GM04504 (cell line): Measurements from ENCODE around the gene TYK2.
A peak's percentile ranks its signal among the peaks of the same experiment; 100 is the strongest.
"Not testable (repeated sequence)": the region's sequence is repeated elsewhere in the genome, so short reads cannot be mapped to it uniquely, and the experiment has no call there.

Source experiments
- DNase-seq: peaks from one replicate; pipeline ENCODE4 v3.0.0-alpha.2; 2012; ENCODE audit warnings: low read depth

TYK2 gene

GRCh38 chr19:10407096-10407495 lies 26.7 kb upstream of the TYK2 start:
- DNase-seq: no peak

- no peak for DNase-seq
These were observed 25.8 kb upstream of the TYK2 start for GRCh38 chr19:10406191-10406590.

GRCh38 chr19:10404888-10405820 lies 24.8 kb upstream of the TYK2 start:
- DNase-seq: no peak

- DNase-seq: peak; percentile 89
These were observed 23.0 kb upstream of the TYK2 start, which contains the start of gene CDC37 for GRCh38 chr19:10403137-10404021. Gene CDC37, minus strand, starts transcription at chr19:10403542. Its CDS starts 63 bp downstream, at chr19:10403479.

- DNase-seq: no peak
These were observed 22.2 kb upstream of the TYK2 start for GRCh38 chr19:10402441-10403038.

GRCh38 chr19:10399878-10400277 lies 19.5 kb upstream of the TYK2 start:
- no peak for DNase-seq

GRCh38 chr19:10399340-10399739 lies 19.0 kb upstream of the TYK2 start:
- DNase-seq: not testable (repeated sequence)

GRCh38 chr19:10398819-10399218 lies 18.4 kb upstream of the TYK2 start:
- DNase-seq: no peak

GRCh38 chr19:10395917-10396316 lies 15.5 kb upstream of the TYK2 start:
- no peak for DNase-seq

GRCh38 chr19:10395436-10395835 lies 15.1 kb upstream of the TYK2 start:
- no peak for DNase-seq

- DNase-seq: no peak
These were observed 14.6 kb upstream of the TYK2 start for GRCh38 chr19:10395003-10395402.

GRCh38 chr19:10393137-10393536 lies 12.8 kb upstream of the TYK2 start:
- DNase-seq: no peak

- no peak for DNase-seq
These were observed 11.7 kb upstream of the TYK2 start for GRCh38 chr19:10392120-10392519.

- DNase-seq: peak; percentile 21
These were observed 10.4 kb upstream of the TYK2 start for GRCh38 chr19:10390652-10391286.

GRCh38 chr19:10389863-10390262 lies 9.5 kb upstream of the TYK2 start:
- DNase-seq: no peak

- DNase-seq: peak; percentile 42
These were observed 8.6 kb upstream of the TYK2 start for GRCh38 chr19:10388957-10389356.

GRCh38 chr19:10384580-10384979 lies 4.2 kb upstream of the TYK2 start:
- no peak for DNase-seq

GRCh38 chr19:10383223-10383499 lies 2.8 kb upstream of the TYK2 start:
- not testable (repeated sequence) for DNase-seq

- DNase-seq: no peak
These were observed 476 bp downstream of the TYK2 start for GRCh38 chr19:10379880-10380312.

- DNase-seq: no peak
These were observed 2.2 kb downstream of the TYK2 start for GRCh38 chr19:10378124-10378523.

GRCh38 chr19:10377140-10377640 lies 3.2 kb downstream of the TYK2 start:
- not testable (repeated sequence) for DNase-seq

GRCh38 chr19:10374931-10375330 lies 5.4 kb downstream of the TYK2 start:
- no peak for DNase-seq
